CD4-positive, alpha-beta T cell treated with Interleukin-15 for 4 hours (primary cell): ENCODE data around the gene HOXA4.

Experiments
- DNase-seq: peaks from one replicate; pipeline ENCODE4 v3.0.0-alpha.2; 2020; ENCODE audit warnings: low spot score

The HOXA4 gene

DNA sequence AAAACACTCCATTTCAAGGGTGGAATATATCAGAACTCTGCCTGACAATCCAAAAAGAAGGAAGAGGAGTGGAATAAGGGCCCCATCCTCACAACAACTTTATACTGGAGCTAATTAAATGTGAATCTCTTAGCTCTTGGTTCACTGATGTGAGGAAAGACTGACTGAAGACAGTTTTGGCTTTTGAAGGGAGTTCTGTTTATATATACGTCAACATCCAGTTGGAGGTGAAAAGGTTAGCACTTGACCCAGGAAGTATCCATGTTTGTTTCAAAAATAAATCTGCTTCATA, 37.8 kb downstream of the HOXA4 start:
- DNase-seq, result no peak

DNA sequence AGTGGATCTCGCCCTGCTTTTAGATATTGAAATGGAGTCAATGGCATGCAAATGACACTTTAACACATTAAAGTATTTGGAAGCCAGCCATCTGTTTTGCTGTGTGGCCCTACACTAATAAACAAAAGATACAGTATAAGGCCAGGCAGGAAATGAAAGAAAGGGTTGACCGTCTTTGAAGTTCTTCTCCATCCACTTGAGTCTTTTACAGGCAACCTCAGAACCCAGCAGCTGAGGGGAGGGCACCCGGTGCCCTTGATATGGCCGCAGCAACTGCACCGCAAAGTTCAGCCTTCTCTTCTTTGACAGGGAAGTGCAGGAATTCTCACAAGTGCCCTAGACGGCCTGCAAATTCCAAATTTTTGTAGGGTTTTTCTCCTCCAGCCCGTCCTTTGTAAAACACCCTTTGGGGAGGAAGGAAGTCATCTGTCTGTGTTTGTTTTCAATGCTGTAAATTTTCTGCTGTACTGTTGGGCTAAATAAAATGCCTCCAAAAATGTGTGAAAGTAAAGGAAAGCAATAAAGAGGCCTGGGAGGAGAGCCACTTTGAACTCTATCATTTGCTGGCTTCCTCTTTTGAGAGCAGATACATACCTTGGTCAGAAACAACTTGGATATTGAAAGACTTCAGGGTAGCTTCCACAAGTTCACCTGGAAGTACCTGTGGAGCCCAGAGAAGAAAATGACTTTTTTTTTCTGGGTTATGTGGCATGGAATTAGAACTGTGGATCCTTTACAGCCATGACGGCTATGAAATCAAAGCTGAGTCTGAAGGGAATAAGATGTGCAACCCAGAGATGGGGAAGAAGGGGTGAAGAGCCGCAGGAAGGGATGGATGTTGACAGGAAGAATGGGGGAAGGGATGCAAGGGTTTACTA, 38.4 kb downstream of the HOXA4 start:
- no peak for DNase-seq

DNA sequence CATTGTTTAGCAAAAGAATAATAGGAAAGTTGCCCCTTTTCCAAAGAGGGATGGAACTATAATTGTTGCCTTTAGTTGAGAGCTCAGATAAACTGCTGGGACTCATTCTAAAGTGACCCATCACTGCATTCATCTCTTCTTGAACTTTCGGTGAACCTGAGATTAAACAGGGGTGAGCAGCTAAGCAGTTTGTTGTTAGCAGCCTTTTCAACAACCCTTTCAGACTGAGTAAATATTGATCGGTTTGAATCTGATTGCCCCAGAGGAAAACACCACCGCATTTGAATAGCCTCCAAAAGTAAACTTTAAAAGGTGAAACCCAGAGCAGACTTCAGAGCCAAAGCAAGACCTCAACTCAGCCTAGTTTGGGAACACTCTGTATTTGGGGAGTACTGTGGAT, 39.5 kb downstream of the HOXA4 start:
- DNase-seq, result no peak

DNA sequence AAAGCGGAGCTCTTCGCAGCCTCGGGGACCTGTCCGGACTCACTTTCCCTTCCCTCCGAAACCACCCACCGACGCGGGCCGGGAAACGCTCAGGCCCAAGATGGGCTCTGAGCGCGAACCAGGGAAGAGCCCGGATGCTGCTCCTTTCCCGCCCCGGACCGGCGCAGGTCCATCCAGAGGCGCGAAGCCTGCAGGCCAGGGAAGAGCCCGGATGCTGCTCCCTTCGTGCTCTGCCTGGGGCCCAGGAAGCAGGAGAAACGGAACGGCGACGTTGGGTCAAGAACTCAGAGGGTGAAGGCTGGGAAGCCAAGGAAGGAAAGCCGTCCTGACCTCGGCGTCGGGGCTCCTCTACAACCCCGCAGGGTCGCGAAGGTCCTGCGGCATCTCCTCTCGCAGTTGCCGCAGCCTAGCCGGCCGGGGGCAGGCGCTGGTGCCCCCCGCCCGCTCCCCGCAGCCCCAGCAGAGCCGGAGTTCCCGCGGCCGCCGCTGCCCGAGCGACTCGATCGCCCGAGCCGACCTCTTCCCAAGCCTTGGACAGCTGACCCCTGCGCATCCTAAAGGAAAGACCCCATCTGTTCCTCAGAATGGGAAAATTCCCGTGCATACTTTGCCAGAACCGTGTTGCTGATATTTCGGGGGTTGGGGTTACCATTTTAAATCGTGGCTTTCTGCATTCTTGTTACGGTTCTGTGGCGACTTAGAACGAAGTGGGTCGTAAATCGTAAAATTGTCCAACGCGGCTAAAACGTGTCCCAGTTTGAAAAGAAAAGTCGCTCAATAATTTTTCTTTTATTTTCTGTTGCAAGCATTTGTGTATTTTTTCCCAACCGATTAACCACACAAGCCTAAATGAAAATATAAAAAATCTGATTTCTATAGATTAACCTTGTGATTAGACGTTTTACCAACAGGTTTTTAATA, 42.3 kb downstream of the HOXA4 start:
- DNase-seq, result no peak

DNA sequence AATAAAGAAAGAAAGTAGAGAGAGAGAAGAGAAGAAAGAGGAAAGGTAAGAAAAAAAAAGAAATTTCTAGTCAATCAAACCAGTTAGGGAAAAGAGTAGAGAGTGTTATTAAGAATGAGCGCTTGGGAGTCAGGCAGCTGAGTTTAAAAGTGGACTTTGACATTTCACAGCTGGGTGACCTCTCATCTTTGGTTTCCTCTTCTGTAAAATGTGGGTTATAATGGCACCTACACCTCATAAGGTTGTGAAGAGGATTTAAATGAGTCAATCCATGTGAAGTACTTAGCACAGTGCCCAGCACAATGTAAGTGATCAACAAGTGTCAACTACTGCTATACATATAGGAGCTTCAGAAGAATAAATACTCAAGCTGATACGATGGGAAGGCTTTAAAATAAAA, 46.9 kb downstream of the HOXA4 start:
- DNase-seq, result no peak

DNA sequence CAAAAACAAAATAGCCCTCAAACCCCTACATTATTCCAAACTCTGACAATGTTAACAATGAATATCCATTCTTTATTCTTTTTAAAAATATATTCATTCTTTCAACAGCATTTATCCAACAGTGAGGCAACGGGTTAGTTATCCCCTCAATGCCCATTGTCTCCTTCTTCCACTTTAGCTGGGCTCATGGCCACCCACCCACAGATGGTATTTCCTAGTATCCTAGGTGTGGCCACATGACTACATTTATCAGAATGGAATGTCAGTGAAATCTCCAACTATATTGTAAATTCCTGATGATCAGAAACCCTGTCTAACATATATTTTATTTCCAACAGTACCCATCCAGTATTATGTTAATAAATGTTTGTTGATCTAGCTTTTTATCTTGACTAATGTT, 48.4 kb downstream of the HOXA4 start:
- no peak for DNase-seq

DNA sequence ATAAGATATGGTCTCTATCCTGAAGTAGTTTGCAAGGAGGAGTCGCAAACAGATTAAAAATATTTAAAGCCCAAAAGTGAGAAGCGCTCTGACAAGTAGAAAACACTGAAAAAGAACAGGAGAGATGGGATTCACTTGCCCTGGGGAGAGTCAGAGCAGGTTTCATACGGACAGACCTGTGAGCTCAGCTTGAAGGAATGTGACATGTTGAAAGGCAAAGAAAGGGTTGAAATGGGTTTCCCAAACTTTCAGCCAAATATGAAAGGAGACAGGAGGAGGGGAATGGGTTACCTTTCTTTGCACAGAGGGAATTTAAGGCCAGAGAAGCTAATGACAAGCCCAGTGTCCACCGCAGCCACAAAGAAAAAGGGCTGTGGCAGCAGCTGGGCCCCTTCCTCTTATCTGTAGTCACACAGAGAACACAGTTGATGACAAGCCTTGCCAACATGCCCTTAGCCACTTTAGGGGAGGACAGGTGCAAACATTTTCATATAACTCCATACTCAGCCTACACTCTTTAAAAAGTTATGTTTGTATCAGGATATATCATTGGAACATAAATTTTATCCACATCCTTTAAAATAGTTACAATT, 49.6 kb downstream of the HOXA4 start:
- DNase-seq, result no peak

DNA sequence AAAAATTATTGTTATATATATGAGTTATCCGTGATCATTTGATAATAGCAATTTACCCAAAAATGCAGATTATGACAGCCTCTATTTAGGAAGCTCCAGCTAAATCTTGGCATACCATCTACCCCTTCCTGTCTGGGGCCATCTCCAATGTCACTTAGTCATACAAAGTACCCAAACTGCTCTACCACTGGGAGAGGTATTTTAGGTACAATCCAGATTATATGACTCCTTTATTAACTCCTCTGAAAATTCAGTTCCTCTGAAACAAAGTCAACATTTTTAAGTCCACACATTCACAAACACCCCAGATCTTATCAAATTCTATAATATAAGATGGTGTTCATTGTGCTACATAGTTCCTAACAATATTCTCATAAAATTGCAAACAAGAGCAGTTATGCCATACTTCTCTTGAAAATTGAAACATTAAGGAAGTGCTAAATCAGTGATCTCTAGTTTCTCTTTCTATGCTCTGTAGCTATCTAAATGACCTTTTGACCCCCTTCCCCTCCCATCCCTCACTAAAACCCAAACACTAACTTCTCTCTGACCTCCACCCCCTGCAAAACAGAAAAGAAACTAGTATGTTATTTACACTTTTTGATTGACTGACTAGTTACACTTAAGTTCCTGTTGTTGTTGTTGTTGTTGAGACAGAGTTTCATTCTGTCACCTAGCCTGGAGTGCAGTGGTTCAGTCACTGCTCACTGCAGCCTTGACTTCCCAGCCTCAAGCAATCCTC, 51.2 kb downstream of the HOXA4 start:
- no peak for DNase-seq

DNA sequence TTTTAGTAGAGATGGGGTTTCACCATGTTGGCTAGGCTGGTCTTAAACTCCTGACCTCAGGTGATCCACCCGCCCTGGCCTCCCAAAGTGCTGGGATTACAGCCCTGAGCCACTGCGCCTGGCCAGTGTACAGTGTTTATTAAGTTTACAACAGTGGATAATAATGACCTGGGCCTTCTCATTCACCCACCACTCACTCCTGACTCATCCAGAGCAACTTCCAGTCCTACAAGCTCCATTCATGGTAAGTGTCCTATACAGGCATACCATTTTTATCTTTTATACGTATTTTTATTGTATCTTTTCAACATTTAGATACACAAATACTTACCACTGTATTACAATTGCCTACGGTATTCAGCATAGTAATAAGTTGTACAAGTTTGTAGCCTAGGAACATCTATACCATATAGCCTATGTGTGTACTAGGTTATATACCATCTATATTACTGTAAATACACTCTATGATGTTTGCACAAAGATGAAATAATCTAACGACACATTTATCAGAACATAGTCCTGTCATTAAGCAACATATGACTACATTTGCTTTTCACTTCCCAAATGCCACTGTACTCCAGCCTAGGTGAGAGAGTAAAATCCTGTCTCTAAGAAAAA, 51.8 kb downstream of the HOXA4 start:
- DNase-seq, result no peak
